HL-60 (cell line): ENCODE results near the gene SEPTIN5.

ENCODE experiments used
- DNase-seq, 2 experiments: peaks; one replicate each; pipeline ENCODE4 v3.0.0-alpha.2; 2010 to 2020; ENCODE audit warnings: low read depth in 1 of 2, low spot score in 1 of 2
- H3K27ac ChIP-seq: fragments of 250-450 bp; sonication (Bioruptor Pico); replicated peaks from 2 replicates; pipeline ENCODE4 v1.5.1; 2020; ENCODE audit warnings: mild to moderate bottlenecking, moderate library complexity
- H3K27me3 ChIP-seq: fragments of 250-450 bp; sonication (Bioruptor Pico); 2 replicates; pipeline ENCODE4 v1.5.1; 2021; ENCODE audit warnings: mild to moderate bottlenecking, moderate library complexity; ENCODE audit not compliant: insufficient read depth, poor library complexity, severe bottlenecking
- H3K4me3 ChIP-seq: replicated peaks from 2 replicates; pipeline ENCODE4 v1.5.1; 2011; ENCODE audit warnings: mild to moderate bottlenecking, control low read depth, low read length; ENCODE audit not compliant: insufficient read depth
- CTCF ChIP-seq: IDR thresholded peaks from one replicate; pipeline ENCODE4 v1.5.1; 2011; ENCODE audit warnings: low read length, control low read depth, inconsistent platforms; ENCODE audit not compliant: insufficient read depth
- GABPA ChIP-seq: IDR thresholded peaks from 2 replicates; pipeline ENCODE4 v1.6.1; 2012; ENCODE audit warnings: low read depth
- POLR2AphosphoS5 ChIP-seq: IDR thresholded peaks from 2 replicates; pipeline ENCODE4 v1.6.1; 2012; ENCODE audit warnings: low read depth
- REST ChIP-seq: IDR thresholded peaks from 2 replicates; pipeline ENCODE4 v1.6.1; 2012; ENCODE audit warnings: low read depth; ENCODE audit not compliant: insufficient replicate concordance
- SPI1 ChIP-seq: IDR thresholded peaks from 2 replicates; pipeline ENCODE4 v1.6.1; 2012; ENCODE audit warnings: low read depth, mild to moderate bottlenecking, borderline replicate concordance

Gene SEPTIN5

DNA sequence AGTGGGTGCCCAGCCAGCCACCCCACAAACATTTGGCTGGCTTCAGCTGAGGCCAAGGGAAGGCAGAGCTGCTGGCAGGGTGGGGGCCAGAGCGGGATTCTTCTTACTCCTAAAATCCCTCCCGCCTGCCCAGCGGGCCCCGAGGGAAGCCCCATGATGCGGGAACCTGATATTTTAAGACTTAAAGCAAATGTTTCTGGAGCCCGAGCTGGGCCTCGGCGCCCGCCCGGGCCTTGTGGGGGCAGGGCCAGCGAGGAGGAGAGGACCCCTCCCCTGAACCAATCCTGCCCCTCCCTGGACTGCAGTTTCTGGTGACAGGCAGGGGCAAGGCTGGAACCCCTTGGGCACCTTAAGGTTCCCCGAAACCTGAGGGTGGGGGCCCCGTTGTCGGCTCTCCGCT lies 26.3 kb downstream of the SEPTIN5 start:
- no peaks in the 10 kb centered on the region for H3K27me3 ChIP-seq
- no peak for TF ChIP-seq CTCF
- TF ChIP-seq POLR2AphosphoS5 = no peak
- no peak for TF ChIP-seq SPI1
- TF ChIP-seq REST = no peak
- no peak for TF ChIP-seq GABPA

DNA sequence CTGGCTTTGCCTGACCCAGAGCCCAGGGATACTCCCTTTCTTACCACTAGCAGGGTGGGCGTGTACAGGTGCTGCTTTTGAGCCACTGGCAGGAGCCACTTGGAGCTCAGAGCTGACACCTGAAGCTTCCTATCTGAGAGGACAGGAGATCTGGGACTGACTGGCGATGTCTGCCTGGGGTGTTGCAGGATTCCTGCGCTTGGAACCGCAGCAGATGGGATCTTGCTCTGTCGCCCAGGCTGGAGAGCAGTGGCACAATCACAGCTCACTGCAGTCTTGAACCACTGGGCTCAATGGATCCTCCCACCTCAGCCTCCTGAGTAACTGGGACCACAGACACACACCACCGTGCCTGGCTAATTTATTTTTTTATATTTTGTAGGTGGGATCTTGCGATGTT lies 26.8 kb downstream of the SEPTIN5 start:
- Histone ChIP-seq H3K4me3 (no peak overlapping the region), H3K27ac (no peak overlapping the region), H3K27me3 (no peaks in the 10 kb centered on the region)
- TF ChIP-seq CTCF = no peak
- no peak for TF ChIP-seq POLR2AphosphoS5
- TF ChIP-seq GABPA = no peak
- TF ChIP-seq SPI1 = no peak
- no peak for TF ChIP-seq REST
- no peak for DNase-seq

More for the DNA sequence above, 26.3 kb downstream of the SEPTIN5 start:
- no peak overlapping the region for H3K27ac ChIP-seq
- DNase-seq = no peak
- no peak overlapping the region for H3K4me3 ChIP-seq

GRCh38 chr22:19742160-19743066 lies 28.1 kb downstream of the SEPTIN5 start:
- no peak for DNase-seq
- Histone ChIP-seq H3K4me3 (no peak overlapping the region), H3K27me3 (no peaks in the 10 kb centered on the region), H3K27ac (no peak overlapping the region)
- TF ChIP-seq CTCF (no peak), REST (no peak), POLR2AphosphoS5 (no peak), GABPA (no peak), SPI1 (no peak)
